Stimulated activated CD8-positive, alpha-beta memory T cell treated with anti-CD3 and anti-CD28 coated beads, Interleukin-2, amount 100 ng/mL, for 1 hour (primary cell): ENCODE data around the gene OSBPL1A.

Experiments
- DNase-seq, 2 donors: peaks; one replicate each; pipeline ENCODE4 v3.0.0-alpha.2; 2020; ENCODE audit warnings: low read depth in 2 of 2

Gene OSBPL1A

DNA sequence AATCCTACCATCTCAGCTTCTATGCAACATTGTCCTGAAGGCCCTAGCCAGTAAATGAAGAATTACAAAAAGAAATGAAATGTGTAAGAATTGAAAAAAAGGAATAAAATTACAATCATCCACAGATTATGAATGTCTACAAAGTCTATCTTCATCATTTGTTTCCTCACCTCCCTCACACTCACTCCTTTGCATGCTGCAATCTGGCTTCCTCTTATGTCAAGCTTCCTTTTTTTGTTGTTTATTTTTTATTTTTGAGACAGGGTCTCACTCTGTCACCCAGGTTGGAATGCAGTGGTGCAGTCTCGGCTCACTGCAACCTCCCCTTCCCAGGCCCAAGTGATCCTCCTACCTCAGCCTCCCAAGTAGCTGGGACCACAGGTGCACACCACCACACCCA lies 129.7 kb downstream of the OSBPL1A start:
- no peak for DNase-seq

GRCh38 chr18:24266131-24266530 lies 131.5 kb downstream of the OSBPL1A start:
- DNase-seq = no peak

GRCh38 chr18:24265502-24266064 lies 132.0 kb downstream of the OSBPL1A start:
- DNase-seq = no peak

DNA sequence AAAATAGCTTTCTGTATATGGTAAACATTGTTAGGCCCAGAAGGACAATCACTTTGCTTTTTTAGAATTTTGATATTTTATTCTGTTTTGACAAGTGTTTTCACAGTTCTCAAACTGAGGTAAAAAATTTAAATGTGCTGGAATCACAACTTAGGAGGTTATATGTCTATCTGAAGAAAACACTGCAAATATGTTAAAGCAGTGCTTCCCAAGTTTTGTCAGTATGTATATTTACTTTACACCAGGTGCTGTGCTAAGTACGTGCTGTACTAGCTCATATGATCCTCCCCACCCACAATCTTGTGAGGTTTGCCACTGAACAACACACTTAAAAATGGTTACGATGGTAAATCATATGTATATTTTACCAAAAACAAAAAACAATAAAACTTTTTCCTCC lies 134.6 kb downstream of the OSBPL1A start:
- no peak for DNase-seq

- no peak for DNase-seq
Observed at GRCh38 chr18:24262087-24262486, 135.5 kb downstream of the OSBPL1A start.

GRCh38 chr18:24259869-24260641 lies 137.6 kb downstream of the OSBPL1A start:
- no peak for DNase-seq

DNA sequence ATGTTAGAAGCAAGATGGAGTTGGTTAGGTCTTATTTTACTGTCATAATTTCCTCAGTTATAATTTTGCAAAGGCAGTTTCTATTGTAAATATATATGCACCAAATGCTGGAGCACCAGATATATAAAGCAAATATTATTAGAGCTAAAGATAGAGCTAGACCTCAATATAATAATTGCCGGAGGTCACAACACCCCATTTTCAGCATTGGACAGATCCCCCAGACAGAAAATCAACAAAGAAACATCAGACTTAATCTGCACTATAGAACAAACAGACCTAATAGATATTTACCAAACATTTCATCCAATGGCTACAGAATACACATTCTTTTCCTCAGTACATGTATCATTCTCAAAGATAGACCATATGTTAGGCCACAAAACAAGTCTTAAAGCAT lies 143.6 kb downstream of the OSBPL1A start:
- DNase-seq = no peak

- no peak for DNase-seq
Observed at GRCh38 chr18:24249716-24250115, 147.9 kb downstream of the OSBPL1A start.

DNA sequence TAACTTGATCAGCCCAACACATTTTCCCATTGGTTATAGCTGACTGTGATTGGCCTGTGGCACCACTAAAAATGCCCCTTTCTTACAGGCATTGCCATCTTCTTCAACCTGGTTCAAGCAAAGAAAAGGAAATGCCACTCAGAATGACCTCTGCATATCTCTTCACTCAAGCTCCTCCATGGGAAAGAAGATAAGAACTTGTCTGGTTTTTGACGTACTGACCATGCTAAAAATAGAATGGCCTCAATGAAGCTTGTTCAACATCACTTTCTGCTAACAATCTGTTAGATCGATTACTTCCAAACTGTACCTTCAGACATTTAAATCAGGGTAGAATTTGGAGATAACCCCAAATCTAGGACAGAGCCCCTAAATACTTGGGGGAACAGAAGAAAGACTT lies 149.3 kb downstream of the OSBPL1A start:
- DNase-seq = no peak

DNA sequence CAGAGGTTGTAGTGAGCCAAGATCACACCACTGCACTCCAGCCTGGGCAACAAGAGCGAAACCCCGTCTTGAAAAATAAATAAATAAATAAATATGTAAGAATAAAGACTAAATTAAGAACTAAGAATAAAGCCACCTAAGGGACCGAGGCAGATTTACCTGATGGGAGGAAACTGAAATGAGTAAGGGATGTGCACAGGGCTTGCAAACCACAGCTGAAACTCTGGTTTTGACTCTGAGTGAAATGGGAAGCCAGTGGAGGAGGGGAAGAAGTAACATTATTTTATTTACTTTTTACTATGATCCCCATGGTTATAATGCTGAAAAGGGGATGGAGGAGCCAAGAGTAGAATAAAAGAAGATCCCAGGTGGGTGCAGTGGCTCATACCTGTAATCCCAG lies 151.5 kb downstream of the OSBPL1A start:
- no peak for DNase-seq

GRCh38 chr18:24244698-24245097 lies 152.9 kb downstream of the OSBPL1A start:
- DNase-seq = no peak

DNA sequence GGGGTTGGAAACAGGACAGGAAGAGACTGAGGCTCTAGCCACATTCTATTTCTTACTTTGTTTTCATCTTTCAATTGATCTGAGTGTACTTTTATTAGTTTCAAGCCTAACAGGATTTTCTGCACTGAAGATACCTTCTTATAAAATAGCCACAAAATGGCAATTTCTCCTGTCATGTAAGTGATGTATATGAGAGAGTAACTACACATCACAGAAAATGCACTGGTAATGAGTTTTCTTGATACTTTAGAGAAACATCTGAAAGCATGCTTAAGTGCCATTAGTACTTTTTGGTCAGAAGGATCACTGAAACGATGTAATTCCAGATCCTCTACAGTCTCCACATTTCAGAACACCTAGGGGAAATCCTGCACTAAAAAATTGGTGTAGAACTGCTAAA lies 153.9 kb downstream of the OSBPL1A start:
- no peak for DNase-seq

GRCh38 chr18:24239341-24239740 lies 158.3 kb downstream of the OSBPL1A start:
- DNase-seq = no peak

GRCh38 chr18:24238387-24238786 lies 159.2 kb downstream of the OSBPL1A start:
- no peak for DNase-seq

DNA sequence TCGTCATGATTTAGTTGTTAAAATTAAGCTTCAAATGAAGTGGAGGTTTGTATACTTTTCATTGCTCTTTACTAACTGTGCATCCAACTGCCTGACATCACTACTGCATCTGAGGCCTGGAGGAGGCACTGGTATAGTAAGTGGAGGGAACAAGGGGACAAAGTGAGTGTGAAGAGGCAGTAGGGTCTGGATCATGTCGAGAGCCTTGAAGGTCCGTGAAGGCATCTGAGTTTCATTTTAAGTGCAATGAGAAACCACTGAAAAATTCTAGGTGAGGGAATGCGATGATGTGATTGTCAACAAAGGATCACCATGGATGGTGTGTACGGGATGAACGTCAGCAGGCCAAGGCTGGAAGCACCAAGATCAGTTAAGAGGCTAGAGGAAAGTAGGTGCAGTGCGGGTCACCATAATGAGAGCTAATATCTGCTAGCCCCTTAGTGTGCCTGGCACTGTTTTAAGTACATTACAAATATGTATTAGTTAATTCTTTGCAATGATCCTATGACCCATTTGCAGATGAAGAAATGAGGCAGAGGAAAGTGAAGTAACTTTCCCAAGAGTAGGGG lies 162.7 kb downstream of the OSBPL1A start:
- DNase-seq = no peak

- no peak for DNase-seq
Observed at GRCh38 chr18:24234330-24234729, 163.3 kb downstream of the OSBPL1A start.

- DNase-seq = no peak
Observed at GRCh38 chr18:24232800-24233199, 164.8 kb downstream of the OSBPL1A start.

- no peak for DNase-seq
Observed at GRCh38 chr18:24231773-24232735, 165.6 kb downstream of the OSBPL1A start.

DNA sequence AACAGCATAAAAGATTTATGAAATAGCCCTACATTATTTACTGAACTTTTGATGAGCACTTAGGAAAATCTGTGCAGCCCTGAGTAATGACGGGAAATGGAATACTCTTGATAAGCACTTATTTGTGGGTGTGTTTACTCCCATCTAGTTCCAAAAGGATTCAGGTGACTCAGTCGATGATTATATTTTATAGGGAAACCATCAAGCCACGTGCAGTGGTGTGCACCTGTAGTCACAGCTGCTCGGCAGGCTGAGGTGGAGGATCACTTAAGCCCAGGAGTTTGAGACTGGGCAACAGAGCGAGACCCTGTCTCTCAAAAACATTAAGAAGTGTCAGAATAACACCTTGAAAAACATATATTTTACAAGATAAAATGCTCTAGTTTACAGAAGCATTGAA lies 166.9 kb downstream of the OSBPL1A start:
- DNase-seq = no peak

DNA sequence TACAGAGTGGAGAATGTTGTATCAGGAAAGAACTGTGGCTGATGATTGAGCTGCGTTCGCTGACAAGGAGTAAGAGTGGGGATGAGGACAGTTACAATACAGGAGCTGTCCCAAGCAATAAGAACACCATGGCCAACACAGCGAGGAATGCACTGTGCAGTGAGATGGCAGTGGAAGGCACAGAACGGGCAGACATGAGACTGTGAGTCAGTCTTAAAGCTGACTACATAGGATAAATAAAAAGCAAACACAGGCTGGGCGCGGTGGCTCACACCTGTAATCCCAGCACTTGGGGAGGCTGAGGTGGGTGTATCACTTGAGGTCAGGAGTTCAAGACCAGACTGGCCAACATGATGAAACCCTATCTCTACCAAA lies 169.0 kb downstream of the OSBPL1A start:
- DNase-seq = no peak

GRCh38 chr18:24227977-24228666 lies 169.5 kb downstream of the OSBPL1A start:
- no peak for DNase-seq

- no peak for DNase-seq
Observed at GRCh38 chr18:24220318-24220688, 177.3 kb downstream of the OSBPL1A start.
